Right lobe of liver (tissue), 4 donors: ENCODE measurements around the gene RBM19.

Experiments
- POLR2A ChIP-seq: fragments of 450-650 bp; IDR thresholded peaks from one replicate; pipeline ENCODE4 v1.6.1; 2017; ENCODE audit warnings: antibody characterized with exemption, mild to moderate bottlenecking
- TF ChIP-seq, protein P1 (sequence below), 4 donors: fragments of 200-600 bp in 3 of 4; fragments of 450-650 bp in 1 of 4; IDR thresholded peaks; one replicate each; pipeline versions ENCODE4 v1.5.1 to v1.8.0; 2016 to 2022; ENCODE audit warnings: antibody characterized with exemption in 4 of 4, mild to moderate bottlenecking in 2 of 4
- donor health status: DM: no; HTN: no; CAD: no.
- donor health status: DM: no; HTN: no; CAD: no.
- donor health status: DM: no; HTN: yes; CAD: no.

DNA sequence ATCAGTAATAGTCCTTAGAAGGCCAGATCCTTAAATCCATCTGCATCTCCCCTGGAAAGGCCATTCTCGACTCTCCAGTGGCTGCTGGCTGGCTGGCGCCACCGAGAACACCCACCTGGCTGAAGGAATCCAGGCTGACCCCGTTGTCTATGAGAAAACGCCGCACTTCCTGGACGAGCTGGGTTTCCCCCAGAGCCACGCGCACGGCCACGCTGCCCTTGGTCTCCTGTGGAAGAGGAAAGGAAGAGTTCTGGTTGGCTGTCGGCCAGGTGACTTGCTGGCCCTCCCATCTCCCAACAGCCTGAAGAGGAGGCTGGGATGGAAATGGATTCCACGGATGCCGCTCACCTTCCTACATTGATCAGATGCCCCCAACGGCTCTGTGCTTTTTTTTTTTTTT lies 23.9 kb downstream of the RBM19 start:
- TF ChIP-seq, protein P1, sequence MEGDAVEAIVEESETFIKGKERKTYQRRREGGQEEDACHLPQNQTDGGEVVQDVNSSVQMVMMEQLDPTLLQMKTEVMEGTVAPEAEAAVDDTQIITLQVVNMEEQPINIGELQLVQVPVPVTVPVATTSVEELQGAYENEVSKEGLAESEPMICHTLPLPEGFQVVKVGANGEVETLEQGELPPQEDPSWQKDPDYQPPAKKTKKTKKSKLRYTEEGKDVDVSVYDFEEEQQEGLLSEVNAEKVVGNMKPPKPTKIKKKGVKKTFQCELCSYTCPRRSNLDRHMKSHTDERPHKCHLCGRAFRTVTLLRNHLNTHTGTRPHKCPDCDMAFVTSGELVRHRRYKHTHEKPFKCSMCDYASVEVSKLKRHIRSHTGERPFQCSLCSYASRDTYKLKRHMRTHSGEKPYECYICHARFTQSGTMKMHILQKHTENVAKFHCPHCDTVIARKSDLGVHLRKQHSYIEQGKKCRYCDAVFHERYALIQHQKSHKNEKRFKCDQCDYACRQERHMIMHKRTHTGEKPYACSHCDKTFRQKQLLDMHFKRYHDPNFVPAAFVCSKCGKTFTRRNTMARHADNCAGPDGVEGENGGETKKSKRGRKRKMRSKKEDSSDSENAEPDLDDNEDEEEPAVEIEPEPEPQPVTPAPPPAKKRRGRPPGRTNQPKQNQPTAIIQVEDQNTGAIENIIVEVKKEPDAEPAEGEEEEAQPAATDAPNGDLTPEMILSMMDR (IDR thresholded peaks at IDR 0.05): no peak
- no peak for TF ChIP-seq POLR2A
